ENCODE results near the gene OR52L1. TPM values are rescaled to one million over a fixed set of nuclear protein-coding genes. Genes with fewer than 3 reads are reported as not detected.

Gene OR52L1
- total RNA-seq: not detected
- long read RNA-seq: 0 reads

- ATAC-seq: no peak
- no peak for DNase-seq
- intact Hi-C loops (cut with DNase I, micrococcal nuclease): no loop called here
Observed at GRCh38 chr11:5986885-5987284, at the start of gene OR52L1. Gene OR52L1, minus strand, starts transcription at chr11:5986985. Its CDS starts 55 bp downstream, at chr11:5986930.

DNA sequence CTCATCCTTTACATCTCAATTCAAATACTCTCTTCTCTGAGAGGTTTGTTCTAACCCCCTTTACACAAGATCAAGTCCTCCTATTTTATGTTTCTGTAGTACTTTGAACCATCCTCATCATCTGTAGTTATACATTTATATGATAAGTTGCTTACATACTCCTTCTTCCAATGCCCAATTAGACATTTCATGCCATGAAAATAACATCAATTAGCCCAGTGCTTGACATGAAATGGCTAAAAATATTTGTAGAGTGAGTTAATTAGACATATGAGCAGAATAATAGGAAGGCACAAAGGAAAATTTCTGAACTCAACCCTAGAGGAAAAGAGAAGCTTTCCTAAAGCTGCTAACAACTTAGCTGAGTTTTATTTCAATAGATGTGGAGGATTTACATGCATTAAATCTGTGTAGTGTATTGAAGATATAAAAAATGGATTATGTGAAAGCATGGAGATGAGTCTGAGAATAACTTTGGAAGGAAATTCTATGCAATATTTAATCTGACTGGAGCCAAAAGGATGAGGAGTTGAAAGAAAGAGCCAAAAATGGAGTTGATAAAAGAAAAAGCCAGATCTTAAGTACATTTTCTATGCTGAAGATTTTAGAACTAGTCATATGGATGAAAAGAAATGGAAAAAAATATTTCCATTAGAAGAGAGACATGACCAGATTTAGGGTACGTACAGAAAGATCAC is 44.1 kb upstream of the OR52L1 start, which contains the start of gene OR56A1:
TSS of gene OR56A1 (minus strand) at position 51 of the 698 bp plus-strand sequence. CDS start 3,066 bp downstream, outside the sequence.
- intact Hi-C loops (cut with DNase I, micrococcal nuclease): no loop called here
- no peak for DNase-seq
- no peak for ATAC-seq

DNA sequence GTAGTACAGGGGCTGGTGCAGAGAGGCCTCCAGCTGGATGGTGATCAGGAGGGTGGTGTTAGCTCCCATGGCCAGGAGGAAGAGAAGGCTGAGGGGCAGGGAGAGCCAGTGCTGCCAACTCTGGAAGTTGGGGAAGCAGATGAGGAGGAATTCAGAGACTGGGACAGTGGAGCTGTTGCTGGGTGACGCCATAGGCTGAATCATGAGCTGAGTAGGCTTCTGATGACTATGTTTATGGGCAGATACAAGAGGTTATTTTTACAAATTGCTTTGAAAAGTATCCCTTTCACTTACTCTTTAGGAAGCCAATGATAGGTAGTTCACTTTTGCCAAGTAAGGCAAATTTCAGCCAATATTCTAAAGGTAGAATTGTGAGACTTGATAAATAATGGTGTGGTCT is 40.7 kb upstream of the OR52L1 start:
- intact Hi-C loops (cut with DNase I, micrococcal nuclease): loop anchor here in 1 of 2 donors (10.0 kb wide), 1 partner anchor 287 kb away; no protein-coding TSS in a partner anchor
- ATAC-seq (no peak), DNase-seq (no peak)

- DNase-seq: no peak
- ATAC-seq: no peak
- intact Hi-C loops (cut with DNase I, micrococcal nuclease): loop anchor here in 1 of 2 donors (10.0 kb wide), 1 partner anchor 290 kb away; no protein-coding TSS in a partner anchor
Observed at GRCh38 chr11:6025056-6025455, 38.3 kb upstream of the OR52L1 start.

DNA sequence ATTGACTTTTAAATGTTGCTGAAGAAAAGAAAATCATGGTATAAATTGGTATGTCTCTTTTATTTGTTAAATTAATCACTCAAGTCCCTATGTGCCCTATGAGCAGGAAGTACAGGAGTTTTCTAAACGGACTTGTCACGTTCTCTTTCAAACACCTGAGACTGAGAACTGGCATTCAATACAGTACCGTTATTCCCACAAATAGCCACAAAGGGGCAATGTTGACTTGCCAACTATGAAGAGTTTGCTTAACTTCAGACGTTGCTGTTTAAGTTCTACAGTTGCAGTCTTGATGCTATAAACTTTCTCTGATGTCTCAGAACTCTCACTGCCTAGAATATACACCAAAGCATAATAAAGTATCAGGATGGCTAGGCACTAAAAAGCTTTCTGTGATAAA is 36.2 kb upstream of the OR52L1 start:
- intact Hi-C loops (cut with DNase I, micrococcal nuclease): loop anchor here in 1 of 2 donors (5.0 to 10.0 kb wide), 2 partner anchors 292 to 339 kb away; no protein-coding TSS in a partner anchor
- ATAC-seq (peak; percentile 84), DNase-seq (no peak)

DNA sequence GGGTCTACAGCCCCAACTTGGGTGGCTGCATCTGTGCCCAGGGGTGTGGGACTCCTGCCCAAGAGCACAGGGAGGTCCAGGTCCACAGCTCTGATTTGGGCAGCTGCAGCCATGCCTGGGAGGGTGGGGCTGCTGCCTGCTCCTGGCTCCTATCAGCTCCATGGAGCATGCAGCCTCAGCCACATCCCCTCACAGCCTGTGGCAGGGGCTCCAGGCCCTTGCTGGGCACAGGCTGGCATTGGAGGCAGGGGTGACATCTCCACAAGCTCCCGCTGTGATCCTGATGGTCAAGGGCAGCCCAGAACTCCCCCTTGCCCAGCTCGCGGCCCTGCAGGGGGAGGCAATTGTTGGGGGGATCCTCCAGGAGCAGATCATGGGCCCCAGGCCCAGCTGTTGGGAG is 26.3 kb upstream of the OR52L1 start:
- DNase-seq (no peak), ATAC-seq (no peak)
- intact Hi-C loops (cut with DNase I, micrococcal nuclease): no loop called here

GRCh38 chr11:6012035-6012668 is 25.4 kb upstream of the OR52L1 start:
- ATAC-seq (no peak), DNase-seq (no peak)
- intact Hi-C loops (cut with DNase I, micrococcal nuclease): no loop called here

- DNase-seq (no peak), ATAC-seq (no peak)
- intact Hi-C loops (cut with DNase I, micrococcal nuclease): no loop called here
Observed at GRCh38 chr11:6006846-6007245, 20.1 kb upstream of the OR52L1 start, which contains the start of gene OR56A4. Gene OR56A4, minus strand, starts transcription at chr11:6006946. Its CDS starts 3,954 bp downstream, at chr11:6002992.

DNA sequence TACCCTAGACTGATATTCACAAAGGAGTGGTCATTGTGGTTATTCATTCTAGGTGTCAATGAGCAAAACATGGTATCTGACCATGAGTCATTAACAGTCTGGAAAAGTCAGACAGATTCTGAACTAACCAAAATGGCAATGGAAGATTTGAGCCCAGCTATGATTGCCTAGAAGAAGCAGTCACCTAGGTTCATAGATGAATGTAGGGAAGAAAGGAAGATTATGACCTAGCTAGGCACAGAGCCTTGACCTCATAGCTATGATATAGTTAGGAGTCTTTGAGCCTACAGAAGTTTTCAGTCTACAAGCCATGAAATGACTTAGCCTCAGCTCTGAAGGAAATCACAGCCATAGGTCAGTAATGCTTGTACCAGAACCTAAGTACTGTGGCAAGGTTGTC is 19.6 kb upstream of the OR52L1 start:
- no peak for DNase-seq
- ATAC-seq: no peak

GRCh38 chr11:6002202-6002699 is 15.5 kb upstream of the OR52L1 start:
- ATAC-seq: no peak
- no peak for DNase-seq
- intact Hi-C loops (cut with DNase I, micrococcal nuclease): no loop called here

More for the DNA sequence above, 19.6 kb upstream of the OR52L1 start:
- intact Hi-C loops (cut with DNase I, micrococcal nuclease): no loop called here

DNA sequence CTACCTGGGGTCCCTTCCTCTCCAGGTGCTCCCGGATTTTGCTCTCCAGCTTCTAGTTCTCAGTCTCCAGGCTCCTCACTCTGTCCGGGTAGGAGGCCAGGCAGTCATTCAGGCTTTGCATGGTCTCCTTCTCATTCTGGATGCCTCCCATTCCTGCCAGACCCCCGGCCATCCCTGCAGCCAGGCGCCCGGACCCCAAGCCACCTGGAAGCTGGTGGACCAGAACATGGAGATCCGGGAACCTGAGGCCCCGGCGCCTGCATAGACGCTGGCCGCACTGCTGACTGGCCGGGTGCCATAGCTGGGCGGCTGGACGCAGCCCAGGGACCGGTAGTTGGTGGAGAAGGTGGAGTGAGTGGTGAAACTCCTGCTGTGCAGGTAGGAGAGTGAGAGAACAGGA is 8.0 kb upstream of the OR52L1 start:
- ATAC-seq (no peak), DNase-seq (no peak)
- intact Hi-C loops (cut with DNase I, micrococcal nuclease): no loop called here

DNA sequence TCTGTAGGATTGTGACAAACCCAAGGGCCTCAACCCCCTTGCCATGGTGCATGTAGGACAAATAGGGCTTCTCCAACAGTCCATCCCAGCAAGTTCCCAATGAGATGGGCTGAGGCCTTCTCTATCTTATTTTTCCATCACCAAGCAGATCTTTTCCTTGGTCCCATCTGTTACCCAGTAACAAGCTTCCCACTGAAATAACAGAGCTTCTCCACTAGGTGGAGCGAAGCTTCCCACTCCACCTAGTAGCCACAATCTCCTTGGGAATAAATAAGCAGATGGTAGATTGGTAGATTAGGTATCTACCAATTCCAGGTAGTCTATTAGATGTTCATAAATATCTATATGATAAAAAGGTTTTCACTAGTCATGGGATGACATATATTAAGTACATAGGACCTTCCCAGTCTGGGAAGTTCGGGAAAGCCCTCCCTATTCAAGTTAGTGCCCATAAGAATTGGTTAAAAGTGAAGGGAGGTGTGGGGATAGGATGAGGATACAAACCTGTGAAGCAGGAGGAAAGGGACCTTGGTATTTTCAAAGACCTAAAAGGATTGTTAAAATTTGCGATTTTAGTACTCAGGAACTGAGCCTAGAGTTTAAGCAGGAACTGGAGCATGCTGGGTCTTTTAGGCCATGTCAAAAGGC is 5.9 kb upstream of the OR52L1 start:
- ATAC-seq (peak; percentile 42), DNase-seq (no peak)
- intact Hi-C loops (cut with DNase I, micrococcal nuclease): no loop called here

- no peak for ATAC-seq
- intact Hi-C loops (cut with DNase I, micrococcal nuclease): no loop called here
- no peak for DNase-seq
Observed at GRCh38 chr11:5992150-5992549, 5.4 kb upstream of the OR52L1 start.

DNA sequence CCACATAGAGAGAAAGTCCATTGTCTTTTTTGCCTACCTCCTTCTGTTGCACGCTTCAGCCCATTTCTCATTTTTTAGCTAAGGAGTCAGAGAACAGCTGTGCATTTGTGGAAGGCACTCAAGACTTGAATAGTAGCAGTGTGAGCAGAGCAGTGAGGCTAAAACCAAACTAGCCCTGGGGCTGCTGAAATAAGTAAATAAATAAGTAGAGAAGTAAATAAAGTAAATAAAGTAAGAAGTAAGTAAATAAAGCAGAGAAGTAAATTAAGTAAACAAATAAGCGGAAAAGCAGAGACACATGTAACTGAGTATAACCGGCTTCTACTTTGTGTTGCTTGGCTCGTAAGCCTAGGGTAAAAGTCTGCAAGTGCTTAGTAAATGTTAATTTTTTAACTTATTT is 2.4 kb upstream of the OR52L1 start:
- DNase-seq (no peak), ATAC-seq (no peak)
- intact Hi-C loops (cut with DNase I, micrococcal nuclease): no loop called here

DNA sequence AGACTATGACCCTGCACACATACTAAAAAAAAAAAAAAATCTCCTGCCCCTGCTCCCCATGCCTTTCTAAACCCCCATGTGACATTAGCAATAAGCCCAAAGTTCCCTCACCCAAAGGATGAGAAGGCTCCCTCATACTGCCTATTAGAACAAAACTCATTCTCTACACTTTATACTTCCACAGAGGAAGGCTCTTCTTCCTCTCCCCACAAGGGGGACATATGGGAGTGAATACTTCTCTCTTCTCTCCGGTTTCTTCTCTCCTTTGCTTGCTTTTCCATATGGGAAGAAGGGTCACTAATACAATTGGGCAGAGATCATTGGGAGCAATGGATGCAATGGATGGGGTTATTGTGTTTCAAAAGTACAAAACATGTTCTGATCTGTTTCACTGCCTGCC is 3.3 kb downstream of the OR52L1 start:
- DNase-seq (no peak), ATAC-seq (no peak)
- intact Hi-C loops (cut with DNase I, micrococcal nuclease): no loop called here

GRCh38 chr11:5973530-5973929 is 13.3 kb downstream of the OR52L1 start:
- DNase-seq: no peak

GRCh38 chr11:5968394-5968793 is 18.4 kb downstream of the OR52L1 start, which contains the start of gene OR56A5:
Gene OR56A5, minus strand, starts transcription at chr11:5968494. Its CDS starts 0 bp downstream, at chr11:5968494.
- DNase-seq (no peak), ATAC-seq (no peak)
- intact Hi-C loops (cut with DNase I, micrococcal nuclease): no loop called here

More at GRCh38 chr11:5973530-5973929, 13.3 kb downstream of the OR52L1 start:
- no peak for ATAC-seq
- intact Hi-C loops (cut with DNase I, micrococcal nuclease): no loop called here

GRCh38 chr11:5967708-5968107 is 19.1 kb downstream of the OR52L1 start:
- intact Hi-C loops (cut with DNase I, micrococcal nuclease): no loop called here
- ATAC-seq (no peak), DNase-seq (no peak)

DNA sequence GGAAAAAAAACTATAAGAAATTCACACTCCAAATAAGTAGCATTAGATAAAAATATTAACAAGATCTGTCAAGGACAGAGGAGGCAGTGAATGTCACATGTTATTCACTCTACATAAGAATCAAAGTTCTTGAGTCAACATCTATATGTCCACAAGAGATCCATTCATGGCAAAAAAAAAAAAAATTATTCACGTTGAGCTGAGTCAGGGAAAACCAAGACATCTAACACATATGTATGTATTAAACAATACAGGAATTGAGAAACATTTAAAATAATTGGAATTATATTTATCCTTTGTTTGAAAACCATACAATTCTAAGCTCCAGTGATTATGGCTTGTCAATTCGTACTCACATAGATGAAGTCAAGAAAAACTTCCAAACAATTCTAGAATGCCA is 19.8 kb downstream of the OR52L1 start:
- ATAC-seq (no peak), DNase-seq (no peak)
- intact Hi-C loops (cut with DNase I, micrococcal nuclease): no loop called here
